ENCODE results near the gene ADISSP. TPM values are rescaled to one million over a fixed set of nuclear protein-coding genes. Genes with fewer than 3 reads are reported as not detected.

Gene ADISSP
- total and polyA plus RNA-seq, 2 of the 13 experiments (the other 11 are each of a cell fraction or from before 2014, with no cell fraction given) = 38.3 to 90.6 TPM

- TF ChIP-seq RNF219 (CRISPR knock-in tag; IDR thresholded peaks at IDR 0.05) (no peak), ZNF124 (CRISPR knock-in tag; IDR thresholded peaks at IDR 0.05) (no peak), ZNF552 (CRISPR knock-in tag; IDR thresholded peaks at IDR 0.05; ENCODE audit: borderline replicate concordance) (peak; percentile 61; the same call in 1 of the 2 replicates), WIZ (CRISPR knock-in tag; IDR thresholded peaks at IDR 0.05) (no peak), RXRA (CRISPR knock-in tag; IDR thresholded peaks at IDR 0.05) (no peak), ZNF746 (CRISPR knock-in tag; IDR thresholded peaks at IDR 0.05) (no peak; the same call in 1 of the 2 replicates), KDM2A (CRISPR knock-in tag; IDR thresholded peaks at IDR 0.05; ENCODE audit: borderline replicate concordance, low read depth) (peak; percentile 28; the same call in 1 of the 2 replicates), MBNL3 (CRISPR knock-in tag; conservative IDR thresholded peaks at IDR 0.05) (no peak), ZNF296 (CRISPR knock-in tag; conservative IDR thresholded peaks at IDR 0.05) (0 out of 2 replicates have a peak, but pooled peaks have one; percentile 51), ATAD3A (CRISPR knock-in tag; IDR thresholded peaks at IDR 0.05) (no peak), ZNF234 (CRISPR knock-in tag; conservative IDR thresholded peaks at IDR 0.05) (no peak), ZNF800 (CRISPR knock-in tag; IDR thresholded peaks at IDR 0.05) (0 out of 2 replicates have a peak, but pooled peaks have one; percentile 83), TOPORS (CRISPR knock-in tag; IDR thresholded peaks at IDR 0.05) (no peak), ARID4A (CRISPR knock-in tag; IDR thresholded peaks at IDR 0.05; ENCODE audit: borderline replicate concordance) (peak; percentile 49; the same call in 1 of the 2 replicates), TRIM22 (IDR thresholded peaks at IDR 0.05) (no peak), ZNF232 (CRISPR knock-in tag; IDR thresholded peaks at IDR 0.05; ENCODE audit: borderline replicate concordance) (no peak; the same call in 1 of the 2 replicates), SATB2 (CRISPR knock-in tag; IDR thresholded peaks at IDR 0.05) (no peak), TBP (CRISPR knock-in tag; IDR thresholded peaks at IDR 0.05) (no peak), ZNF326 (CRISPR knock-in tag; IDR thresholded peaks at IDR 0.05; ENCODE audit: borderline replicate concordance) (no peak), MED1 (CRISPR knock-in tag; IDR thresholded peaks at IDR 0.05) (no peak)
These were observed 10.4 kb upstream of the ADISSP start (continued) for GRCh38 chr20:3777716-3778629.

Data from HepG2 (cell line).